COLO668 (cell line): Measurements from ENCODE around the gene PRAMEF15.
"Not testable (repeated sequence)": the region's sequence is repeated elsewhere in the genome, so short reads cannot be mapped to it uniquely, and the experiment has no call there.

Experiments
- DNase-seq: peaks from one replicate; lab custom pipeline; 2025; ENCODE audit not compliant: unreplicated experiment; lab: John Stamatoyannopoulos, UW

Gene PRAMEF15

DNA sequence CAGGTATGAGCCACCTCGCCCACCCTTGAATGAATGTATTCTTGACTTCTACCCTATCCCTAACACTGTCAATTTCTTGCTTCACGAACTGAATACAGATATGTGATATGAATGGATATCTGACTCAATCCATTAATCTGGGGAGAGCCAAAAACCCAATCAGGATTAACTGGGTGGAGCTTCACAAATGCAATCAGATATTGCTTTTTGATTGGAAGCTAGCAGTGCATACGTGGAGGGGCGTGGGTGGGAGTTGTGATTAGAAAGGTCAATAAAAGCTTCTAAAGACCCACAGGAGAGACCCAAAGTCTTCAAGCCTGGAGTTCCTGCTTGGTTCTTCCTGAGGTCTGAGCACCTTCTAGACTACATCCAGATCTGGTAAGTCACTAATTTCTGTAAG lies at the start of gene PRAMEF15:
Gene PRAMEF15 (plus strand): TSS at position 301 of the 400 bp plus-strand sequence. CDS start 2,827 bp downstream, outside the sequence.
- DNase-seq = not testable (repeated sequence)

DNA sequence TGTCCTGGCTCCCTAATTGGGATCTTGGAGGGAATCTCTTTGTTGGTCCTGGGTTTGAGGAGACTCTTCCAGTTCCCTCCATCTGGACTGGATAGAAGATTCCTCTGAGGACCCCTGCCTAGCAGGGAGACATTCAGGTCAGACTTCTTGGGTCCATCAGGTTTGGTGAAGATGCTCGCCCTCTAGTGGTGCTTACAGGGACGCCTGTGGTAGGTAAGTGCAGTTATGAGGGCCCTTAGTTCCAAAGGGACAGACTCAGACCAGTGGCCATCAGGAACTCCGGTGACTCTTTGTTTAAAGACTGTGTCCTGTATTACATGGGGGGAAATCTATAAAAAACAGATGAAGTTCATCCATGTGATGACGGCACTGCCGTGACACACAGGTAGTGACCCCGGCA lies 38.4 kb upstream of the PRAMEF15 start:
- DNase-seq = not testable (repeated sequence)

DNA sequence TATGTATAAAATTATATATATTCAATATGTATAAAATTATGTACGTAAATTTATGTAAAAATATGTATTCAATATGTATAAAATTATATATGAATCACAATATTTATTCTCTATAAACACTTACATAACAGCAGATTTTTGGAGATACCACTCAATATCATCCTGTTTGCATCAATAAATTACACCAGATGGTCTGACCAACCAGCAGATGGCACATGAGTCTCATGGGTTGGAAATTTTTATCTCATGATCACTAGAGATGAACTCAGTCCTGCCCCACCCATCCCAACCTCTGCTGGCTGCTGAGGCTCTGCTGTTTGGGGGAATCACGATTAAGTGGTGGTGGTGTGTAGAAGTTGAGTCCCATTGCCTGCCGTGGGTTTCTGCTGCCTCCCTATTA lies 35.8 kb upstream of the PRAMEF15 start:
- not testable (repeated sequence) for DNase-seq

DNA sequence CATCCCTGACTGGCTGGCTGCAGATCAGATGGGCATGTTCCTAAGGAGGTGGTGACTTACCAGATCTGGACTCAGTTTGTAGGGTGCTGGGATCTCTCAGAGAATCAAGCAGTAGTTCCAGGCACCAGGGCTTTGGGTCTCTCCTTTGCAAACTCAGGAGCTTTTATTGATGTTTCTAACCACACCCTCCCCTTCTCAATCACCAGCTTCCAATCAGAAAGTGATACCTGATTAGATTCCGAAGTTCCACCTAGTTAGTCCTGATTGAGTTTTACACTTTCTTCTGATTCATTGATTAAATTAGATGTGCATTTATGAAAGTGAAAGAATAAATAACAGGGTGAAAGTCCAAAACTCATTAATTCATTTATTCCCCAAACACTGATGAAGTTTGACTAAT lies 30.3 kb upstream of the PRAMEF15 start, which contains the start of gene PRAMEF8:
Gene PRAMEF8 (minus strand): TSS at position 101 of the 400 bp plus-strand sequence. CDS start 1,046 bp downstream, outside the sequence.
- not testable (repeated sequence) for DNase-seq

DNA sequence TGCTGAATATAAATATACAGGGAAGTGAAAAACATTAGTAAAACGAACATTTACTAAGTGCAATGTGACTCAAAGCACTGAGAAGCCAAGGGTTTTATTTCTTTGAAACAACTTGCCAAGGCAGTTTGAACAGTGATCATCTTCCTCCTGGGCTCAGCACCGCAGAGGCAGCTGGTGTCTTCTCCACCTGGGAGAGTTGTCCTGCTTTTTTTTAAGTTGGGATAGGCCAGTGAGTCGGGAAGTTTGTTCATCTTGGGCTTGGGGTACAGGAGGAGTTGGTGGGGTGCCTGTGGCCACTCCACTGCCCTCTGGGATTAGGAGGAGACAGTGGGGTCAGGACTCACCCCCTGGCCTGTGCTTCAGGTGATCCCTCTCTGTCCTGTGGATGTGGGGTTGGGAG lies 26.4 kb upstream of the PRAMEF15 start:
- not testable (repeated sequence) for DNase-seq

DNA sequence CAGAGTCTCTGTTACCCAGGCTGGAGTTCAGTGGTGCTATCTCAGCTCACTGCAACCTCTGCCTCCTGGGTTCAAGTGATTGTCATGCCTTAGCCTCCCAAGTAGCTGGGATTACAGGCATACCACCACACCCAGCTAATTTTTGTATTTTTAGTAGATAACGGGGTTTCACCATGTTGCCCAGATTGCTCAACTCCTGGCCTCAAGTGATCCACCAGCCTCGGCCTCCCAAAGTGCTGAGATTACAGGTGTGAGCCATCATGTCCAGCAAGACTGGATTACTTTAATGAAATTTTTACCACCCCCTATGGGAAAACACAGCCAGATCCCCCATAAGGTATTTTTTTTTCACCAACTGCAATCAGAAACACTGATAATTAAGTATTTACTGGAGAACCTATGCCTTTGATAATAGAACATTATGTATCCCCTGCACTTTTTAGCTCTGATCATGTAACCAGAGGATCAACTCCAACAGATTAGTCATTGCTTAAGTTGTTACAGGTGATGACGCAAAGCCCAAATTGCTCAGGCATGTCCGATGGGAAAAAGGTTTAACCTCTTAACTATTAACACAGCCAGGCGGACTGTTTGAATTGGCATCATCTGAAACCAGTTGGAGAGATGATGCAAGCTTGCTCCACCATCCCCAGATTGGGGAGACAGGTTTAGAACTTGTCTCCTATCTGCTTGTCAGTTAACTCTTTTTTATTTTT lies 18.0 kb upstream of the PRAMEF15 start:
- DNase-seq = not testable (repeated sequence)

DNA sequence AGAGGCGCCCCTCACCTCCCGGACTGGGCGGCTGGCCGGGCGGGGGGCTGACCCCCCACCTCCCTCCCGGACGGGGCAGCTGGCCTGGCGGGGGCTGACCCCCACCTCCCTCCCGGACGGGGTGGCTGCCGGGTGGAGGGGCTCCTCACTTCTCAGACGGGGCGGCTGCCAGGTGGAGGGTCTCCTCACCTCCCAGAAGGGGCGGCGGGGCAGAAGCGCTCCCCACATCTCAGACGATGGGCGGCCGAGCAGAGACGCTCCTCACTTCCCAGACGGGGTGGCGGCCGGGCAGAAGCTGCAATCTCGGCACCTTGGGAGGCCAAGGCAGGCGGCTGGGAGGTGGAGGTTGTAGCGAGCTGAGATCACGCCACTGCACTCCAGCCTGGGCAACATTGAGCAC lies 16.7 kb upstream of the PRAMEF15 start:
- DNase-seq = not testable (repeated sequence)

DNA sequence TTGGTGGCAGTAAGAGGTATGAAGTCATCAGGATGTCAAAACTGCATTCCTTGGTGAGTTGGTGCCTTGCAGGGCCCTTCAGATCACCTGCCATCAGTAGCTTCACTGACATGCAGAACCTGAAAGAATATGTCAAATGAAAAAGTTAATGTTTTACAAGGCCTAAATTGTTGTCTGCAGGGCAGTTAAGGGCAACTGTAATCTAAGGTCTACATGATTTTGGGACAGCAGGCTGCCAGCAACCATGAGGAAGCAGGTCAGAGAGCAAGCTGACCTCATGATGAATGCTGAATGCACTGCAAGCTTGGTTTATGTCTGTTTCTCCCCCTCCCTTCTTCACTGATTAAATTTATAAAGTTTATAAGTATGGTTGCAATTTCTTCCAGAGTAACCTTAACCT lies 13.2 kb upstream of the PRAMEF15 start:
- DNase-seq = not testable (repeated sequence)

DNA sequence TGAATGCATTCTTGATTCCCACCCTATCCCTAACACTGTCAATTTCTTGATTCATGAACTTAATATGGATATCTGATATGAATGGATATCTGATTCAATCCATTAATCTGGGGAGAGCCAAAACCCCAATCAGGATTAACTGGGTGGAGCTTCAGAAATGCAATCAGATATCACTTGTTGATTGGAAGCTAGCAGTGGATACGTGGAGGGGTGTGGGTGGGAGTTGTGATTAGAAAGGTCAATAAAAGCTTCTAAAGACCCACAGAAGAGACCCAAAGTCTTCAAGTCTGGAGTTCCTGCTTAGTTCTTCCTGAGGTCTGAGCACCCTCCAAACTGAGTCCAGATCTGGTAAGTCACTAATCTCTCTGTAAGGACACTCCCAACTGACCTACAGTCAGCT lies 12.1 kb upstream of the PRAMEF15 start, which contains the start of gene PRAMEF33:
Gene PRAMEF33 (plus strand): TSS at position 301 of the 400 bp plus-strand sequence. CDS start 2,416 bp downstream, outside the sequence.
- not testable (repeated sequence) for DNase-seq

DNA sequence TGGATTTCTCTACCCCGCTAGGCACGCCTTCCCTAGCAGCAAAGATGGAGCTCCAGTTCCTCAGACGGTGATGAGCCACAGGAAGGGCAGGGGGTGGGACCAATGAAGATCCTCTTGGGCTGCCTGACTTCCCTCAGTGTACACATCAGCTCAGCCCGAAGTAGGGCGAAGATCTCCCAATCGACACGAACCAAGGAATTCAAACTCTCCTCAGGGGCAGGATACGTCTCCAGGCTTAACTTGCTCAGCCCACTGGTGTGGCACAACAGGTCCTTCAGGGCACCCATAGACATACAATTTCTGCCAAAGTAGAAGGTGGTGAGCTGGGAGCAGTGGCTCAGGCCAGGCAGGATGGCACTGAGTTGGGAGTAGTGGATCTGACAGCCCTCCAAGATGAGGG lies 27.1 kb downstream of the PRAMEF15 start:
- DNase-seq = not testable (repeated sequence)

DNA sequence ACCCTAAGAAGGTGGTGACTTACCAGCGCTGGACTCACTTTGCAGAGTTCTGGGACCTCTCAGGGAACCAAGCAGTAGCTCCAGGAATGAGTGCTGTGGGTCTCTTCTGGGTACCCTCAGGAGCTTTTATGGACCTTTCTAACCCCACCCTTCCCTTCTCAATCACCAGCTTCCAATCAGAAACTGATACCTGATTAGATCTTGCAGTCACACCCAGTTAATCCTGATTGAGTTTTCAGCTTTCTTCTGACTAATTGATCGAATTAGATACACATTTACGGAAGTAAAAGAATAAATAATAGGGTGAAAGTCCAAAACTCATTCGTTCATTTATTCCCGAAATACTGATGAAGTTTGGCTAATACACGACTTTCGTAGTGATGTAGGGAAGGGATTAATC lies 31.7 kb downstream of the PRAMEF15 start, which contains the start of gene PRAMEF14:
Gene PRAMEF14 (minus strand): TSS at position 101 of the 400 bp plus-strand sequence. CDS start 1,820 bp downstream, outside the sequence.
- not testable (repeated sequence) for DNase-seq

DNA sequence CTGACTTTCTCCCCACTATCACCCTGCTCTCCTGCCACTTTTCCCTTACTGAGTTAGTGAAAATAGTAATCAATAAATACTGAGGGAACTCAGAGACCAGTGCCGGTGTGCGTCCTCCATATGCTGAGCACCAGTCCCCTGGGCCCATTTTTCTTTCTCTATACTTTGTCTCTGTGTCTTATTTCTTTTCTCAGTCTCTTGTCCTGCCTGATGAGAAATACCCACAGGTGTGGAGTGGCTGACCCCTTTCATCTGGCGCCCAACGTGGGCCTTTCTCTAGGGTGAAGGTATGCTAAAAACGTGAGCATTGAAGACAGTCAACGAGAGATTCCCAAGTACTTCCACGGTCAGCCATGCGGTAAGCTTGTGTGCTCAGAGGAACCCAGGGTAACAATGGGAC lies 38.1 kb downstream of the PRAMEF15 start:
- DNase-seq = not testable (repeated sequence)

DNA sequence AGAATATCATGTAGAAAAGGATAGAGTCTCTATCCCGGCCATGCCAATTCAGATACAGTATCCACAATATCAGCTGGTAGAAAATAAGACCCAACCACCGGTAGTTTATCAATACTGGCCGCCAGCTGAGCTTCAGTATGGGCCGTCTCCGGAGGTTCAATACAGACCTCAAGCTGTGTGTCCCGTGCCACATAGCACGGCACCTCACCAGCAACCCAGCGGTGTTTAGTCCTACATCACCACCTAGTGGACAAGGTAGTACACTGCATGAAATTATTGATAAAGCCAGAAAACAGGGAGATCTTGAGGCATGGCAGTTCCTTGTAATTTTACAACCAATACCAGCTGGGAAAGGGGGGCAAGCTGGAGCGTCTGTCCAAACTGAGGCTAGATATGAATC lies 39.1 kb downstream of the PRAMEF15 start:
- DNase-seq = not testable (repeated sequence)

DNA sequence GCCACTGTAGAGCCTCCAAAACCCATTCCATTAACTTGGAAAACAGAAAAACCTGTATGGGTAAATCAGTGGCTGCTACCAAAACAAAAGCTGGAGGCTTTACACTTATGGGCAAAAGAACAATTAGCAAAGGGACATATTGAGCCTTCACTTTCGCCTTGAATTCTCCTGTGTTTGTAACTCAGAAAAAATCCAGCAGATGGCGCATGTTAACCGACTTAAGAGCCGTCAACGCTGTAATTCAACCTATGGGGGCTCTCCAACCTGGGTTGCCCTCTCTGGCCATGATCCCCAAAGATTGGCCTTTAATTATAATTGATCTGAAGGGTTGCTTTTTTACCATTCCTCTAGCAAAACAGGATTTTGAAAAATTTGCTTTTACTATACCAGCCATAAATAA lies 41.4 kb downstream of the PRAMEF15 start:
- peak; percentile 52 for DNase-seq

DNA sequence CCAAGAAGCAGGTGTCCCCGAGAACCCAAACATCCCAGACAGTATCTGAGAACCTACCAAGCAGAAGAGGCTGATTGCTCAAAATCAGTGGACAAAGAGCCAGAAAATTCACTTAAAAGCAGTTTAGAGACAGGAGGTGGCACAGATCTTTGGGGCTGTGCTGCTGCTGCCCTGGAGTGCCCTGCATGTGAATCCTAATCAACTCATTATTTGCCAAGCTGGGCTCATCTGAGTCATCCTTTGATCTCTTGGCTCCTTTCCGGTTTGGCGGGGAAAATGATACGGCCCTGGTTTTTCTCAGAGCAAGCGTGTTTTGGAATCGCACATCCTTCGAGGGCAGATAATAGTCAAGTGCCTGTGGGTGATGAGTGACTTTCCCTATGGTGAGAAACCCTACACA lies 47.0 kb downstream of the PRAMEF15 start:
- DNase-seq = not testable (repeated sequence)

DNA sequence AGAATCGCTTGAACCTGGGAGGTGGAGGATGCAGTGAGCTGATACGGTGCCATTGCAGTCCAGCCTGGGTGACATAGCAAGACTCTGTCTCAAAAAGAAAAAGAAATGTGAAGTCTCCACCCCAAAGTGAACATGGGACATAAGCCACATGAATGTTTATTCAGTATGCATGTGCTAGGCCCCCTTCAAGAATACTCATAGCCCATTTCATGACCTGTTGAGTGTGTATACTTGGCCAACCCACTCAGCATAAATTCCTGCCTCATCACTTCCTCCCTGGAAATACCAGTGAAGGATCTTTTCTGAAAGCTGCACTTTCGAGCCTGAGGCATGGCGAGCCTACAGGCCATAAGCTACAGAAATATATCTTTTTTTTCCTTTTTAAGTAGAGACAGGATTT lies 49.5 kb downstream of the PRAMEF15 start:
- not testable (repeated sequence) for DNase-seq

DNA sequence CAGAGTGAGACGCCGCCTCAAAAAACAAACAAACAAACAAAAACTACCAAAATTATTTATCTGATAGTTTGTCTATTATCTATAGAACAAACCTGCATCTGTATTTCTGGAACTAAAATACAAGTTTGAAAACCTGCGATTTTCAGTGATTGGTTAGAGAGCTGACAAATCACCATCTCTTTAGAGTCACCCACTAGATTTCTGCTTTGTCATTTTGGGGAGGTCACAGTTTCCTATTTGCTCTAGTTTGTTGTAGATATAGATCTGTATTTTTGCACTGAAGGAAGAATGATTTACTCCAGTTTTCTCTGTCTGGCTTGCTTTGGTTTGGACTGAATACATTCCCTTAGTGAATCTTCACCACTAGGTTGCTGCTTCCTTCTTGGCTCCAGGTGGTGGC lies 51.2 kb downstream of the PRAMEF15 start:
- not testable (repeated sequence) for DNase-seq

DNA sequence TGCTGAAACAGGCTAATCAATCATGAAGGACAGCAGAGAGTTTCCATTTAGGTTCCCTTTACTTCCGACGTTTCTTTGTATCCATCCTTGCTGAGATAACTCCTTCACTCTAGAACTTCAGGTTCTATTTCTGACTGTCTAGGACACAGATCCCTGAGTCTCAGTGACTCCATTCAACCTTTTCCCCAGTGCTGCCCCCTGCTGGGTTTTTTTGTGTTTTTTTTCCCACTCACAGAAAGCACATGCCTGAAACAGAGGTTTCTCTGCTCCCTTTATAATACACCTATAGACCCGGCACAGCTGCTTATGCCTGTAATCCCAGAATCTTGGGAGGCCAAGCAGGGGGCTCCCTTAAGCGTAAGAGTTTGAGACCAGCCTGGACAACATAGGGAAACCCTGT lies 53.2 kb downstream of the PRAMEF15 start:
- peak; percentile 22 for DNase-seq
